HEK293T (cell line): Measurements from ENCODE around the gene SKP1.
A peak's percentile ranks its signal among the peaks of the same experiment; 100 is the strongest.
"Not testable (repeated sequence)": the region's sequence is repeated elsewhere in the genome, so short reads cannot be mapped to it uniquely, and the experiment has no call there.

ENCODE experiments used
- ARNT ChIP-seq: fragments of 450-650 bp; IDR thresholded peaks from 2 replicates; pipeline ENCODE4 v1.6.1; 2017; ENCODE audit warnings: mild to moderate bottlenecking
- CTBP1 ChIP-seq: fragments of 450-650 bp; IDR thresholded peaks from 2 replicates; pipeline ENCODE4 v1.6.1; 2016; ENCODE audit warnings: borderline replicate concordance
- FOXA1 ChIP-seq: fragments of 450-650 bp; IDR thresholded peaks from 2 replicates; pipeline ENCODE4 v1.6.1; 2016; ENCODE audit warnings: mild to moderate bottlenecking
- FOXM1 ChIP-seq: fragments of 450-650 bp; IDR thresholded peaks from 2 replicates; pipeline ENCODE4 v1.6.1; 2017; ENCODE audit warnings: mild to moderate bottlenecking, borderline replicate concordance
- HDGF ChIP-seq: fragments of 450-650 bp; IDR thresholded peaks from 2 replicates; pipeline ENCODE4 v1.6.1; 2017; ENCODE audit warnings: antibody characterized with exemption, borderline replicate concordance
- L3MBTL2 ChIP-seq: fragments of 450-650 bp; conservative IDR thresholded peaks from 2 replicates; pipeline ENCODE4 v1.6.1; 2016; ENCODE audit warnings: mild to moderate bottlenecking
- LEF1 ChIP-seq: fragments of 450-650 bp; IDR thresholded peaks from 2 replicates; pipeline ENCODE4 v1.6.1; 2017; ENCODE audit warnings: mild to moderate bottlenecking, borderline replicate concordance
- NFRKB ChIP-seq: fragments of 450-650 bp; IDR thresholded peaks from 2 replicates; pipeline ENCODE4 v1.6.1; 2016; ENCODE audit warnings: mild to moderate bottlenecking, moderate library complexity
- PKNOX1 ChIP-seq: fragments of 450-650 bp; IDR thresholded peaks from 2 replicates; pipeline ENCODE4 v1.6.1; 2016
- SP1 ChIP-seq: fragments of 450-650 bp; IDR thresholded peaks from 2 replicates; pipeline ENCODE4 v1.6.1; 2017
- SUZ12 ChIP-seq: fragments of 450-650 bp; IDR thresholded peaks from 2 replicates; pipeline ENCODE4 v1.6.1; 2016; ENCODE audit warnings: mild to moderate bottlenecking
- TARDBP ChIP-seq: fragments of 450-650 bp; IDR thresholded peaks from 2 replicates; pipeline ENCODE4 v1.6.1; 2016
- ZNF384 ChIP-seq: fragments of 450-650 bp; IDR thresholded peaks from 2 replicates; pipeline ENCODE4 v1.6.1; 2016

- TF ChIP-seq ZNF384: peak; percentile 36; the same call in 1 of the 2 replicates
- not testable (repeated sequence) for TF ChIP-seq FOXA1, ARNT, LEF1, SUZ12, HDGF, TARDBP, PKNOX1, FOXM1, L3MBTL2, CTBP1, NFRKB, SP1
Measured at GRCh38 chr5:134211263-134212031, 34.7 kb upstream of the SKP1 start.
